ENCODE results near the gene ARMH4.
A peak's percentile ranks its signal among the peaks of the same experiment; 100 is the strongest.

Gene ARMH4

DNA sequence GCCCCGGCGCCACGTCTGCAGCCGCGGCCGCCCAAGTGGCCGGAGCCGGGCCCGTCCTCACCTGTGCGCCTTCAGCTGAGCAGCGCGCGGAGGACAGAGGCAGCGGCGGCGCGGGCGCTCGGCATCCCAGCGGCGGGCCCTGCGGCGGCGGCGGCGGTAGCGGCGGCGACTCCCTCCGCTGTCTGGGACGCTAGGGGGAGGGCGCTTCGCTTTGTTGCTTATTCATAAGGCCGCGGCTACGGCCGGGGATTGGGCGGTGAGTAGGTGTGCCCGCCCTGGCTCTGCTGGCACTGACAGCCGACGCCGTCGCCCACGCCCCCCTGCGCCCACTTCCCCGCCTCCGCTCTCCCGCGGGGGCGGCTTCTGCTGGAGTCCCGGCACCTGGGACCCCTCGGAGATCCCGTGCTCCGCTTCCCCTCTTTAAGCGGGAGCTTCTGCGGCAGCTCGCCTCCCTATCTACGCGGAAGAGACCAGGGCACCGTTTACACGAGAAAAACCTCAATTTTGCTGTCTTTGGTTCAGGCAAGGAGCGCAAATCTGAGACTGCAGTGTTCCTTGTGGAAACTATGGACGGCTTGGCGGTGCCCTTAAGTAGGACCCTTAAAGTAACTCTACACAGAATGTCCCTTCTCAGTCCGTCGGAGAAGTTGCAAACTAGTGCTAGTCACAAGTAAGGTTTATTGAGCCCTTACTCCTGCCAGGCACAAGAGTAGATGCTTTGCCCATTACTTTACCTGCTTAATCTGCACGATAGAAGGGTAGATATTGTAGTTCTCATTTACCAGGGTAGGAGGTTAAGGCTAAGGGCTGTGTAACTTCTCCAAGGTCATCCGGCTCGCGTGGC lies at the start of gene ARMH4:
Gene ARMH4, minus strand, starts transcription at position 200 of the 844 bp plus-strand sequence. CDS start 12,855 bp downstream, outside the sequence.
- peak; percentile 59 for DNase-seq

DNA sequence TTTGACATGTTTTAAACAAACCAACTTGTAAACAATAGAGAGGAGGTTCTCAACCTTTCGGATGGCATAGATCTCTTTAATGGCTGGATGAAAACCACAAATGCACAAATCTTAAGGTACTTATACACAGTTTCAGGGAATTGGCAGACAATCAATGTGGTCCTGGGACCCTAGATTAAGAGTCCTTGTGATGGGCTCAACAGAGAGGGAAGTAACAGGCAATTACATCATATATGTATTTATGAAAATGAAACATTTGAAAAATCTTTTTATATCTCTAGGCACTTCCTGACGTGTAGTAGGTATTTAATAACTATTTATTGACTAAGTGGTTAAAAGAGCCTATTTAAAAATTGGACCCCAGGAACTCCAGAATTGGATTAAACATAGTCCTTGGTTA lies 48.8 kb upstream of the ARMH4 start:
- no peak for DNase-seq

DNA sequence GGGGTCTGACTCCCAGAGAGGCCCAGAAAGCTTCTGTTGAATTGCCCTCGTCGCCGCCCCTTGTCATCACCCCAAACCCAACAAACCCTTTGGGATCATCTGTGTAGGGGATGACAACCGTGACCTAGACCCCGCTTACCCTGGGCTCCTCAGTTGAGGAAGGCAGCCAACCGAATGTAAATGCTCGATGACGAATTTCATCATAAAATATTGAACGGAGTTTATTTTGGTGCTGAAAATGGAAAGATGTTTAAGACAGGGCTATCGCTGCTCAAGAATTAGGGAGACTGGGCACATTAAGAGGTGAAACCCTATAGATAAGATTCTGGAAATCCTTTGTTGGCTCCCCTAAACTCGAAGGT lies 48.4 kb upstream of the ARMH4 start:
- no peak for DNase-seq

- peak; percentile 88 for DNase-seq
Measured at GRCh38 chr14:58199726-58200479, 47.9 kb upstream of the ARMH4 start, which contains the start of gene ACTR10. Gene ACTR10 (plus strand): TSS chr14:58200149. CDS start chr14:58200218, 69 bp downstream.

GRCh38 chr14:58198086-58198485 lies 46.1 kb upstream of the ARMH4 start:
- DNase-seq: no peak

DNA sequence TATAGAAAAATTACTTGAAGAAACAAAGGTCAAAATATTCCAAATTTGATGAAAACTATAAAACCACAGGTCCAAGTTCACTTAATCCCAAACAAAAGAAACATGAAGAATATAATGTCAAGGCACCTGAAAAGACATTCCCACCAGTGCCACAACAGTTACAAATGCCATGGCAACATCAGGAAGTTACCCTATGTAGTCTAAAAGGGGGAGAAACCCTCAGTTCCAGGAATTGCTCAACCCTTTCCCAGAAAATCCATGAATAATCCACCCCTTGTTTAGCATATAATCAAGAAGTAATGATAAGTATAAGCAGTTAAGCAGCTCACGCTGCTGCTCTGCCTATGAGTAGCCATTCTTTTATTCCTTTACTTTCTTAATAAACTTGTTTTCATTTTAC lies 44.2 kb upstream of the ARMH4 start:
- no peak for DNase-seq

- DNase-seq: no peak
Measured at GRCh38 chr14:58193542-58193941, 41.5 kb upstream of the ARMH4 start.

DNA sequence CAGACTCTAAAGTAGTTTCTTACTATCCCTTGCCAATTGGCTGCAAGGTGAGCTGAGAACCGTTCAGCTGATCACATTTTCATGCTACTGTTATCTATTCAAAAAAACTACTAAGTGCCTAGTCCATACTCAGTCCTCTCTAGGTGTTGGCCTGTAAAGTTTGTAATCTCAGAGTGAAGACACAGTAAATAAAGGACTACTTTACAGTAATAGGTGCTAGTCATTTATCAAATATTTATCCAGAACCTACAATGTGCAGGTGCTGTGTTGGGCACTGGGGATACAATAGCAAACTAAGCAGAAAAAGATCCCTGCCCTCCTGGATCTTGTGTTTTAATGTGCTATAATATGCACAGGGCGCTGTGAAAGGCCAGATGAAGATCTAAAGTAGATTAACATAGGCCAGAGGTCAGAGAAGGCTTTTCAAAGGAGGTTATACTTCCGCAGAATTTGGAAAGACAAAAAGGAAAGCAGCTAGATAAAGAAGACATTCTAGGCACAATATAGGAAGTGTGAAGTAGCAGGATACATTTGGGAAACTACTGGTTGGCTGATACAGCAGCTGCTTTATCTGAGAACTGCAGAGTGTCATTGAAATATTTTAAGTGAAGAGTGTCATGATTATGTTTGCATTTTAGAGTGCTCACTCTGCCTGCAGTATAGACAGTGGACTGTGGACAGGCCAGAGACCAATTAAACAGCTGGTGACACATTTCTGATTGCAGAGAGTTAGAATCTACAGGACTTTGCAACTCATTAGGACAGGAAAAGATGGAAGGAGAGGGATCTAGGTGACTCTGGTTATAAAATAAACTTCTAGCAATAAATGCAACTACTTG lies 40.0 kb upstream of the ARMH4 start:
- DNase-seq: no peak

- DNase-seq: no peak
Measured at GRCh38 chr14:58189176-58189575, 37.2 kb upstream of the ARMH4 start.

- no peak for DNase-seq
Measured at GRCh38 chr14:58177125-58177524, 25.1 kb upstream of the ARMH4 start.

- peak; percentile 52 for DNase-seq
Measured at GRCh38 chr14:58171090-58171489, 19.1 kb upstream of the ARMH4 start.

DNA sequence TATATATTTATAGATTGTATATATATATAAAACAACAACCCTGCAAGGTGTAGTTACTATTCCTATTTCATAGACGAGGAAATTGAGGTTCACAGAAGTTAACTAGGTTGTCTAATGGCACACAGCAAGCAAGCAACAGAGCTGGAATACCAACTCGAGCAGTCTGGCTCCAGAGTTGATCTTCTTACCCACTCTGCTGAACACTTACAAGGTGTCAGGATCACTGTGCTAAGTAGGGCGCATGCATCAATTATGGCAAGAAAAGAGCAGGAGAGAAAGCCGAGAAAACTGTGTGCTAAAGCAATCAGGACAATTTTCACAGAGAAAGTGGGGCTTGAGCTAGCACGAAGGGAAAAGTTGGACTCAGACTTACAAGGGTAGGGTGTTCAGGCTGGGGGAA lies 15.9 kb upstream of the ARMH4 start:
- DNase-seq: no peak

DNA sequence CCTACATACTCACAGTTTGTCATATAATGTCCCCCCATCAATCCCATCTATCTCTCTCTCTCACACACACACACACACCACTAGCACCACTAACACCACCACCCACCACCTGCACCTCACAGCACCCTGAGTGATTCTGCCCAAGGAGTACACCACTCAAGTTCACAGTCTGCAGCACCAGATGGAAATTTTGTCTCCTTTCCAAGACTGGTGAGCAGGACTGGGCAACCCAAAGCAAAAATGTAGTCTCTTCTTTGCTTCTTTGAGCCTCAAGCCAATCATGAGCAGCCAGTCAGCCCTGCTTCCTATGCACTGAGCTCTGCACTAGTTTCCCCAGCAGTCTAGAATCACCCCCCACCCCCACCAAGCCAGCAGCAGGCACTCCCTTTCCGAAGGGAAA lies 15.0 kb upstream of the ARMH4 start:
- DNase-seq: no peak

DNA sequence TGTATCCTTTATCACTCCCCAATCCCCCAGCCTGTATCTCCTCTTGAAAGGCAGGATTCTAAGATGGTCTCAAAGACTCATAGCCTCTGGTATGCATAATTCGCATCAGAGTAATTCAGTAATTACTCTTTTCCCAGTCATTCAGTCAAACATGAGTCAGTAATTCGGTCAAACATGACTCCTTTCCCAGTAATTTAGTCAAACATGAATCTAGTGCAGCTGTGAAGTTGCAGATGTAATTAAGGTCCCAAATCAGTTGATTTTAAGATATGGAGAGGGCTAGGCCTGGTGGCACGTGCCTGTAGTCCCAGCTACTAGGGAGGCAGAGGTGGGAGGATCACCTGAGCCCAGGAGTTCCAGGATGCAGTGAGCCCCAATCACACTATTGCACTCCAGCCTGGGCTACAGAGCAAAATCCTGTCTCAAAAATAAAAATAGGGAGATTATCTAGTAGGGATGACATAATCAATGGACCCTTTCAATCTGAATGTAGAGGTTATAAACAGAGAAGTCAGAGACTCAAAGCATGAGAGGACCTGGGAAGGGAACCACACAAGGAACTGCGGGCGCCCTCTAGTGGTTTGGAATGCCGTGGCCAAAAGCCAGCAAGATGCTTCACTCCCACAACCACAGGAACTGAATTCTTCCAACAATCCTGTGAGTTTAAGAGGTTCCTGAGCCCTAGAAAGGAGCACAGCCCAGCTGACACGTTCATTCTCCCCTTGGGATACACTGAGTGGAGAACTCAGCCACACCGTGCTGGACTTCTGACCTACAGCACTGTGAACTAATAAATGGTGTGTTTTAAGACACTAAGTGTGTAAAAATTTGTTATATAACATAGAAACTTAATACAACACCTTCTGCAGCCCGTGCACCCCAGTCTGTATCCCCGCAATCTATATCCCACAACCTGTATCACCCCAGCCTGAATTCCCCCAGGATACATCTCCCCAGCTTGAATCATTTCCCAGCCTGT lies 14.3 kb upstream of the ARMH4 start:
- peak; percentile 79 for DNase-seq

- no peak for DNase-seq
Measured at GRCh38 chr14:58160561-58160960, 8.5 kb upstream of the ARMH4 start.

DNA sequence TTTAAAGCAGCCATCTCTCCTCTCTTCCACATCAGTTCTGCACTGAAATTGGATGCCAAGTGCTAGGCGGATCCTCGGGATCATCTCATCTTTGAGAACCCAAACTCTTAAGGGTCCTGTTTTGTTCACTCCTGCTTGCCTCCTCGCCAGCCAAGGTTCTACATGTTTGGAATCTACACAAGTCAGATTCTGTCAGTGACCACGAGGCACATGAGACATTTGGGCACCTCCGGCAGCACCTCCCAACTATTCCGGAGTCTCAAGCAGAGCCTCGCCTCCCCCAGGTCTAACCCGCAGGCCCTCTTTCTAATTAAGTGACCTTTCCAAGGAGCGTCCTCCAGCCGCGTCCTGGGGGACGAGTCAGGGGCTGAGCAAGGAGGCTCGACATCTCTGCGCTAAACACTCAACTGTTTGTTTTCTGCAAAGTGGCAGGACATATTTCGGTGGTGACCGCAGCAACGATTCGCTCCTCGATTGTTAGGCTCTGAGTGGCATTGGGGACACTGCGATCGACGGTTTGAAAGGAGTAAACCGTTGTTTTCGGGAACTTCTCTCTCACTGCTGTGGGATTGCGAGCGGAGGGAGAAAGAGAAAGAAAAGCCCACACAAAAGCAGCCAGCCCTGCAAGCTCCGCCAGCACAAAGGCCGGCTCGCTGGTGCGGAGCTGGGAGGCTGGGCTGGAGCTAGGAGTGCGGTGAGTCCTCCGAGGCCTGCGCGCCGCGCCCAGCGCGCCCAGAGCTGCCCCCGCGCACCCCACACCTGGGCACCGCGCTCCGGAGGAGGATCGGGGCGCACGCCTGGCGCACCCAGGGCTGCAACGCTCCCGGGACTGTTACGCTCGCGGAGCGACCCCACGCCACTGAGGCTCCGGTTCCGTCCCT lies 640 bp downstream of the ARMH4 start:
- no peak for DNase-seq

GRCh38 chr14:58150243-58150805 lies 1.7 kb downstream of the ARMH4 start:
- no peak for DNase-seq

DNA sequence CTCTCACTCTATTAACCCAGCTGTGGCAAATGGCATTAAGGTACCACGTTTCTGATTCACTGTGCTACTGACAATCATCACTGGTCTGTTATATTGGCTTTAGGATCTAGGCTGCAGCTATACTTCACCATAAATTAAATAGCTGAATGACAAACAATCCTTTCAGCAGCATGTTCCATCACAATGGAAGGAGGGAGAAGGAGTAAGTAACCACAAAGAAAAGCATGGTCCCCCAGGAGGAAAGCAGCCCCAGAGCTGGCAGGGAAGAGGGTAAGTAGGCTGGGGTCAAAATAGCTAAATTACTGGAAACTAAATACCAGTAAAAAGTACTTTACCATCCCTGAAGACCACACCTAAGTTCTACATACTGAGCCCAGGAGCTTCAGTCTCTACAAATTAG lies 2.8 kb downstream of the ARMH4 start:
- DNase-seq: no peak

DNA sequence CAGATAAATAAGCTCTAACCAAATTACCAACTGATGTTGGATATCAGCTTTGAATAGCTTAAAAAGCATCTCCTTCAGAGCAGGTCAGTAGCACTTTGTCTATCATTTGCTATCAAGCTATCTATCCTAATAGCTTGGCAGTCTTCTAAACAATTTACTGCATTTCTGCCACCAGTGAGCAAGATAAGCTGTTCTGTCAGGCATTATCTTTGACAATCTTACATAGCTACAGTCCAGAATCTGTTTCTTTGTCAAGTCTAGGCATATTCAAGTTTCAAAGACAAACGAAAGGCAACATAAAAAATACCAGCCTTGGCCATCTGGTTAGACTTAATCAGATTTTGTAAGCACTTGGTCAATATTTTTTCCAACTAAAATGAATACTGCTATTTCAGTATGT lies 5.6 kb downstream of the ARMH4 start:
- DNase-seq: no peak

DNA sequence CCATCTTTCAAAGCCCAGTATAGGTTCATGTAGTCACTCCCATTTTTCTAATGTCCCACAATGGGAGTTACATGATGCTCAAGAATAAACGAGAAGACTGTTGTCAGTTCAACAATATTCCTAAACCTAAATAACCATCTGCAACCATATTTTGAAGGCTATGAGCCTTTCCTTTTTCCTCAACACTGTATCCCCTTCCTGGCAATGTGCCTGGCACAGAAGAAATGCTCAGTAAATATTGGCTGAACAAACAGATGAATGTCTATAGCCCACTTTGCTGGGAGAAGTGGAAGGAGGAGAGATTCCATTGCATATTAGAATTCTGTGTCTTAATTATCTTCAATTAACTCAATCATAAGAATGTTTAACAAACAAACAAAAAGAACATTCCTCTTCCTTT lies 6.1 kb downstream of the ARMH4 start:
- DNase-seq: no peak

GRCh38 chr14:58143106-58143505 lies 8.9 kb downstream of the ARMH4 start:
- no peak for DNase-seq

Data from stimulated activated CD4-positive, alpha-beta T cell treated with anti-CD3 and anti-CD28 coated beads, Interleukin-4, amount 100 ng/mL, for 1 hour (primary cell).